CD14-positive monocyte (primary cell): Measurements from ENCODE around the gene RAPGEF1. TPM values are rescaled to one million over a fixed set of nuclear protein-coding genes. Genes with fewer than 3 reads are reported as not detected.

Experiments
- DNase-seq, 3 donors: peaks; one replicate each; pipeline ENCODE4 v3.0.0-alpha.2; 2011 to 2022
- H2AFZ ChIP-seq: 2 replicates; pipeline ENCODE4 v1.6.0; 2012; ENCODE audit warnings: mild to moderate bottlenecking, low read depth, low read length, inconsistent platforms; ENCODE audit not compliant: insufficient read depth, poor library complexity, severe bottlenecking
- H3K27ac ChIP-seq, 2 donors: 1 replicate in 1 of 2; 2 replicates in 1 of 2; pipeline ENCODE4 v1.5.1; 2012 to 2013; ENCODE audit warnings: low read length in 2 of 2, control low read depth in 1 of 2, inconsistent platforms in 1 of 2, low read depth in 1 of 2, mild to moderate bottlenecking in 1 of 2
- H3K27me3 ChIP-seq, 2 donors: one replicate each; pipeline versions ENCODE4 v1.6.0 to v1.6.1; 2011 to 2013; ENCODE audit warnings: low read length in 2 of 2; ENCODE audit not compliant: control insufficient read depth in 2 of 2, insufficient read depth in 2 of 2
- H3K36me3 ChIP-seq, 2 donors: replicated peaks in 1 of 2; 1 replicate in 1 of 2; 2 replicates in 1 of 2; pipeline versions ENCODE4 v1.5.1 to v1.6.1; 2012 to 2013; ENCODE audit warnings: low read length in 2 of 2, control low read depth in 1 of 2, inconsistent platforms in 1 of 2, mild to moderate bottlenecking in 1 of 2; ENCODE audit not compliant: insufficient read depth in 2 of 2, control insufficient read depth in 1 of 2
- H3K4me1 ChIP-seq, 2 donors: 1 replicate in 1 of 2; 2 replicates in 1 of 2; pipeline versions ENCODE4 v1.5.1 to v1.6.1; 2012 to 2013; ENCODE audit warnings: low read length in 2 of 2, control low read depth in 1 of 2, inconsistent platforms in 1 of 2, mild to moderate bottlenecking in 1 of 2, moderate library complexity in 1 of 2; ENCODE audit not compliant: insufficient read depth in 2 of 2, control insufficient read depth in 1 of 2
- H3K4me2 ChIP-seq: replicated peaks from 2 replicates; pipeline ENCODE3; 2012; ENCODE audit warnings: low read length, moderate library complexity, mild to moderate bottlenecking; ENCODE audit not compliant: poor library complexity, severe bottlenecking; ENCODE audit errors: extremely low read depth
- H3K4me3 ChIP-seq, 3 experiments: fragments of 200-600 bp in 1 of 3; sonication (generic) in 1 of 3; replicated peaks in 1 of 3; 1 replicate in 2 of 3; 2 replicates in 1 of 3; pipeline ENCODE4 v1.5.1; 2011 to 2013; ENCODE audit warnings: low read length in 3 of 3, mild to moderate bottlenecking in 3 of 3, control low read depth in 2 of 3, low read depth in 2 of 3, inconsistent platforms in 1 of 3, moderate library complexity in 1 of 3
- H3K79me2 ChIP-seq: 2 replicates; pipeline ENCODE4 v1.6.0; 2012; ENCODE audit warnings: mild to moderate bottlenecking, control low read depth, inconsistent platforms, low read length, moderate library complexity; ENCODE audit not compliant: insufficient read depth
- H3K9ac ChIP-seq: 2 replicates; pipeline ENCODE4 v1.6.0; 2017; ENCODE audit warnings: low read length, mild to moderate bottlenecking; ENCODE audit not compliant: insufficient read depth, poor library complexity, severe bottlenecking
- H3K9me3 ChIP-seq, 2 donors: replicated peaks in 1 of 2; 1 replicate in 1 of 2; 2 replicates in 1 of 2; pipeline versions ENCODE4 v1.5.1 to v1.6.1; 2012 to 2013; ENCODE audit warnings: low read length in 2 of 2, control low read depth in 1 of 2; ENCODE audit not compliant: control insufficient read depth in 1 of 2, insufficient read depth in 1 of 2
- H4K20me1 ChIP-seq: 2 replicates; pipeline ENCODE4 v1.6.0; 2012; ENCODE audit warnings: mild to moderate bottlenecking, low read length, control low read depth, moderate library complexity; ENCODE audit not compliant: insufficient read depth
- H3K27ac Mint-ChIP-seq, 7 donors: one replicate each; pipeline ENCODE4 v1.8.0; 2020; ENCODE audit warnings: mild to moderate bottlenecking in 7 of 7, mixed read lengths in 7 of 7, moderate library complexity in 6 of 7, inconsistent platforms in 2 of 7
- H3K27me3 Mint-ChIP-seq, 3 donors: one replicate each; pipeline ENCODE4 v1.8.0; 2021 to 2022; ENCODE audit warnings: low read depth in 3 of 3, mild to moderate bottlenecking in 3 of 3, mixed read lengths in 3 of 3, moderate library complexity in 3 of 3, inconsistent platforms in 1 of 3
- H3K36me3 Mint-ChIP-seq, 2 donors: one replicate each; pipeline ENCODE4 v1.8.0; 2020; ENCODE audit warnings: mixed read lengths in 2 of 2, inconsistent platforms in 1 of 2, mild to moderate bottlenecking in 1 of 2
- H3K4me1 Mint-ChIP-seq: one replicate; pipeline ENCODE4 v1.8.0; 2020; ENCODE audit warnings: mild to moderate bottlenecking, mixed read lengths
- H3K4me3 Mint-ChIP-seq, 2 donors: one replicate each; pipeline ENCODE4 v1.8.0; 2020; ENCODE audit warnings: mild to moderate bottlenecking in 2 of 2, mixed read lengths in 2 of 2, moderate library complexity in 1 of 2
- H3K9me3 Mint-ChIP-seq, 7 donors: one replicate each; pipeline ENCODE4 v1.8.0; 2020 to 2022; ENCODE audit warnings: mixed read lengths in 7 of 7, mild to moderate bottlenecking in 6 of 7, moderate library complexity in 6 of 7, inconsistent platforms in 2 of 7
- WGBS: methylation state at CpG from one replicate; pipeline ENCODE4 v1.1.5; 2013; ENCODE audit warnings: missing lambda C conversion rate; ENCODE audit not compliant: insufficient coverage; 5-methylcytosine and 5-hydroxymethylcytosine counted together
- intact Hi-C, 2 donors: fragments of 100-400 bp; cut with micrococcal nuclease; formaldehyde crosslinking; loops; one replicate each; pipeline versions ENCODE4 v1.15.0 to v1.15.1; 2023
- polyA plus RNA-seq, 3 donors: library from polyadenylated mRNA; depleted of rRNA in 1 of 3; unstranded in 2 of 3; stranded (reverse) in 1 of 3; fragments of 300-500 nt in 2 of 3; fragments of >200 nt in 1 of 3; fragmentation: Illumina TruSeq in 2 of 3; gene quantifications; 1 replicate in 2 of 3; 2 replicates in 1 of 3; pipeline ENCODE4 v1.2.3, GENCODE V29; 2012 to 2021
- TF ChIP-seq, protein P1 (sequence below): fragments of 200-600 bp; IDR thresholded peaks from one replicate; pipeline ENCODE4 v1.8.0; 2022; ENCODE audit warnings: antibody characterized with exemption, mild to moderate bottlenecking

RAPGEF1 gene
- polyA plus RNA-seq, 3 donors, result 1.7 to 71.7 (median 3.0) TPM

DNA sequence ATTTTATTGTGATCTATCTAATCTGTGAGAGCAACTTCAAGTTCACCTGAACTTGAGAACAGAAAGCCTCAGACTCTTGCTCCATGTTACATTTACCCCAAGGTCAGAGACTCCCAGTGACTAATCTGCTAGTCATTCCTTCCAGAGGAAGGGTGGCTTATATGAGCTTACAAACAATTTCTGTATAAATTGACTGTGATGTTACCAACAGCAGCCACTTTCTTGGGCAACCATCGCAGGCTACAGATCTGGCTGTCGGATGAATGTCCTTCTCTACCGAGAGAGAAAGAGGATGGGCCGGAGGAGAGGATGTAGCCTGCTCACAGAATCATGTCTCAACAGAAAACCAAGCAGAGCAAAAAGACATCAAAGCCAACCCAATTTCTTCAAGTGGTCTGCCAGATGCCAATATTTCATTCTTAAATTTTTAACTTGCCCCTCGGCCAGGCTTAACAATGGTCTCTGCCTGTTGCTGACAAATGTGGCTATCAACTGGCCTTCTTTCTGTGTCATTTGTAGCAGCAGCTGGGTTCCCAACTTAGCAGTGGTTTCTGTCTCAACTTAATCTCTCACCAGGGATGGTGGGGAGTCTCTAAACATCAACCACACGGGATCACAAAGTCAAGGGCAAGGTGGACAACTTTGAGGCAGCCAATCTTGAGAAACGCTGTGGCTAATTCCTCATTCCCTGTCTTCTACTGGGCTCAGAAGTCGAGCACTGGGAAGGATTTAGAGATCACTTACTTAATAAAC is 81.3 kb downstream of the RAPGEF1 start:
- intact Hi-C loops, result loop anchor here (5.0 to 10.0 kb wide), 3 partner anchors 36 to 76 kb away; no protein-coding TSS in a partner anchor
- Histone ChIP-seq H3K9ac (peak overlapping the region; percentile 2), H3K79me2 (peaks cover 82% of the 10 kb centered on the region), H3K4me3 (no peak overlapping the region), H4K20me1 (no peaks in the 10 kb centered on the region), H3K27me3 (no peaks in the 10 kb centered on the region), H3K4me2 (no peak overlapping the region), H3K27ac (peak overlapping the region in 1 of 2 donors; percentile 98), H2AFZ (no peak overlapping the region), H3K9me3 (no peaks in the 10 kb centered on the region), H3K36me3 (no peaks in the 10 kb centered on the region), H3K4me1 (peaks cover 54 to 73% of the 10 kb centered on the region in 2 donors)
- Mint-ChIP-seq H3K4me3 (peak overlapping the region; percentile 52 to 53), H3K9me3 (no peaks in the 10 kb centered on the region), H3K27ac (peak overlapping the region; percentile 79 to 99 (median 98)), H3K27me3 (peaks cover 0 to 2% (median 1%) of the 10 kb centered on the region in 3 donors), H3K4me1 (peaks cover 65% of the 10 kb centered on the region), H3K36me3 (peaks cover 22 to 45% of the 10 kb centered on the region in 2 donors)
- DNase-seq, result peak; percentile 89 to 96 (median 92)
- 89% methylated on average over 1 of the region's 8 CpGs for WGBS
- TF ChIP-seq, protein P1, sequence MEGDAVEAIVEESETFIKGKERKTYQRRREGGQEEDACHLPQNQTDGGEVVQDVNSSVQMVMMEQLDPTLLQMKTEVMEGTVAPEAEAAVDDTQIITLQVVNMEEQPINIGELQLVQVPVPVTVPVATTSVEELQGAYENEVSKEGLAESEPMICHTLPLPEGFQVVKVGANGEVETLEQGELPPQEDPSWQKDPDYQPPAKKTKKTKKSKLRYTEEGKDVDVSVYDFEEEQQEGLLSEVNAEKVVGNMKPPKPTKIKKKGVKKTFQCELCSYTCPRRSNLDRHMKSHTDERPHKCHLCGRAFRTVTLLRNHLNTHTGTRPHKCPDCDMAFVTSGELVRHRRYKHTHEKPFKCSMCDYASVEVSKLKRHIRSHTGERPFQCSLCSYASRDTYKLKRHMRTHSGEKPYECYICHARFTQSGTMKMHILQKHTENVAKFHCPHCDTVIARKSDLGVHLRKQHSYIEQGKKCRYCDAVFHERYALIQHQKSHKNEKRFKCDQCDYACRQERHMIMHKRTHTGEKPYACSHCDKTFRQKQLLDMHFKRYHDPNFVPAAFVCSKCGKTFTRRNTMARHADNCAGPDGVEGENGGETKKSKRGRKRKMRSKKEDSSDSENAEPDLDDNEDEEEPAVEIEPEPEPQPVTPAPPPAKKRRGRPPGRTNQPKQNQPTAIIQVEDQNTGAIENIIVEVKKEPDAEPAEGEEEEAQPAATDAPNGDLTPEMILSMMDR, result no peak

DNA sequence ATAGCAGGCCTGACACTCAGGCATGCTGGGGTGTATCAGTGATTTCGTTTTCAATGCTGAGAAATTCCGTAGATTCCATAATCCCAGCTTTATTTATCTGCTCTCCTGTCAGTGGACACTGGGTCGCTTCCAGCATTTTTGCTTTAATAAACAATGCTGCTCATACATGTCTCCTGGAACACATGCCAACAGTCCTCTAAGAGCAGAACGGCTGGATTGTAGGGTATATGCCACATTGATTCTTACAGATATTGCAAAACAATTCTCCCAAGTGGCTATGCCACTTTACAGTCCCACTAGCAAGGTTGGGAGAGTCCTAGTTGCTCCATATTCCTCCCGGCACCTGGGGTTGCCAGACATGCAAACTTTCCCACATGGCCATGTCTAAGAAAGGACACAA is 81.9 kb downstream of the RAPGEF1 start:
- H3K4me2 ChIP-seq, result no peak overlapping the region
- peak overlapping the region in 1 of 2 donors; percentile 98 for H3K27ac ChIP-seq
- no peaks in the 10 kb centered on the region for H3K9me3 Mint-ChIP-seq

More for the DNA sequence above, 81.9 kb downstream of the RAPGEF1 start:
- Histone ChIP-seq H2AFZ (no peak overlapping the region), H3K9me3 (no peaks in the 10 kb centered on the region), H3K4me3 (no peak overlapping the region), H4K20me1 (no peaks in the 10 kb centered on the region), H3K79me2 (peaks cover 82% of the 10 kb centered on the region), H3K36me3 (no peaks in the 10 kb centered on the region), H3K4me1 (peaks cover 54 to 75% of the 10 kb centered on the region in 2 donors), H3K27me3 (no peaks in the 10 kb centered on the region), H3K9ac (no peak overlapping the region)
- TF ChIP-seq, protein P1, result no peak
- Mint-ChIP-seq H3K4me1 (peaks cover 62% of the 10 kb centered on the region), H3K36me3 (peaks cover 21 to 43% of the 10 kb centered on the region in 2 donors), H3K27me3 (peaks cover 0 to 2% (median 1%) of the 10 kb centered on the region in 3 donors), H3K4me3 (no peak overlapping the region), H3K27ac (peak overlapping the region; percentile 79 to 99 (median 98))
- intact Hi-C loops, result loop anchor here (2.0 to 10.0 kb wide), 4 partner anchors 36 to 77 kb away; no protein-coding TSS in a partner anchor
- 100% methylated on average over 2 of the region's 5 CpGs for WGBS
- DNase-seq, result peak in 1 of 3 donors; percentile 38
